GM12891 (cell line): ENCODE measurements around the gene CCBE1.

Source experiments
- POLR2A ChIP-seq: IDR thresholded peaks from 2 replicates; pipeline ENCODE4 v1.6.1; 2011; ENCODE audit warnings: low read depth, low read length, control low read depth
- SPI1 ChIP-seq: IDR thresholded peaks from 2 replicates; pipeline ENCODE4 v1.6.1; 2011; ENCODE audit warnings: low read depth, low read length, control low read depth

GRCh38 chr18:59402432-59403090 is 294.7 kb downstream of the CCBE1 start:
- TF ChIP-seq POLR2A (no peak), SPI1 (0 out of 2 replicates have a peak, but pooled peaks have one; percentile 5)
